Natural killer cell treated with Interleukin-12 subunit alpha and Interleukin-12 subunit beta and Interleukin-15 and Interleukin-18, amount 100 ng/mL, for 72 hours (primary cell): ENCODE data around the gene DBX1. TPM values are rescaled to one million over a fixed set of nuclear protein-coding genes. Genes with fewer than 3 reads are reported as not detected.
"Not testable (repeated sequence)": the region's sequence is repeated elsewhere in the genome, so short reads cannot be mapped to it uniquely, and the experiment has no call there.

ENCODE experiments used
- ATAC-seq, 2 donors: fragments of 150-1000 bp; cut with Tn5 transposase in 1 of 2; sonication (Bioruptor Pico), chemical (Tn5 transposase) in 1 of 2; 2 replicates each; pipeline ENCODE4 v1.10.0; 2021
- DNase-seq: peaks from one replicate; pipeline ENCODE4 v3.0.0; 2022; ENCODE audit warnings: low spot score
- H3K27ac Mint-ChIP-seq, 2 donors: 1 replicate in 1 of 2; 2 replicates in 1 of 2; pipeline ENCODE4 v1.8.0; 2022; ENCODE audit warnings: mixed read lengths in 2 of 2, mild to moderate bottlenecking in 1 of 2, moderate library complexity in 1 of 2
- H3K27me3 Mint-ChIP-seq, 2 donors: 1 replicate in 1 of 2; 2 replicates in 1 of 2; pipeline ENCODE4 v1.8.0; 2022; ENCODE audit warnings: mixed read lengths in 2 of 2
- H3K36me3 Mint-ChIP-seq: one replicate; pipeline ENCODE4 v1.8.0; 2022; ENCODE audit warnings: mixed read lengths
- H3K4me1 Mint-ChIP-seq, 2 donors: 1 replicate in 1 of 2; 2 replicates in 1 of 2; pipeline ENCODE4 v1.8.0; 2022; ENCODE audit warnings: low read depth in 2 of 2, mixed read lengths in 2 of 2, mild to moderate bottlenecking in 1 of 2
- H3K4me3 Mint-ChIP-seq: one replicate; pipeline ENCODE4 v1.8.0; 2022; ENCODE audit warnings: mixed read lengths
- H3K9me3 Mint-ChIP-seq: 2 replicates; pipeline ENCODE4 v1.8.0; 2022; ENCODE audit warnings: mixed read lengths
- total RNA-seq, 2 donors: library from RNA; stranded (reverse); gene quantifications; one replicate each; pipeline ENCODE4 v1.2.3, GENCODE V29; 2022

The DBX1 gene, protein sequence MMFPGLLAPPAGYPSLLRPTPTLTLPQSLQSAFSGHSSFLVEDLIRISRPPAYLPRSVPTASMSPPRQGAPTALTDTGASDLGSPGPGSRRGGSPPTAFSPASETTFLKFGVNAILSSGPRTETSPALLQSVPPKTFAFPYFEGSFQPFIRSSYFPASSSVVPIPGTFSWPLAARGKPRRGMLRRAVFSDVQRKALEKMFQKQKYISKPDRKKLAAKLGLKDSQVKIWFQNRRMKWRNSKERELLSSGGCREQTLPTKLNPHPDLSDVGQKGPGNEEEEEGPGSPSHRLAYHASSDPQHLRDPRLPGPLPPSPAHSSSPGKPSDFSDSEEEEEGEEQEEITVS
- total RNA-seq: not detected

DNA sequence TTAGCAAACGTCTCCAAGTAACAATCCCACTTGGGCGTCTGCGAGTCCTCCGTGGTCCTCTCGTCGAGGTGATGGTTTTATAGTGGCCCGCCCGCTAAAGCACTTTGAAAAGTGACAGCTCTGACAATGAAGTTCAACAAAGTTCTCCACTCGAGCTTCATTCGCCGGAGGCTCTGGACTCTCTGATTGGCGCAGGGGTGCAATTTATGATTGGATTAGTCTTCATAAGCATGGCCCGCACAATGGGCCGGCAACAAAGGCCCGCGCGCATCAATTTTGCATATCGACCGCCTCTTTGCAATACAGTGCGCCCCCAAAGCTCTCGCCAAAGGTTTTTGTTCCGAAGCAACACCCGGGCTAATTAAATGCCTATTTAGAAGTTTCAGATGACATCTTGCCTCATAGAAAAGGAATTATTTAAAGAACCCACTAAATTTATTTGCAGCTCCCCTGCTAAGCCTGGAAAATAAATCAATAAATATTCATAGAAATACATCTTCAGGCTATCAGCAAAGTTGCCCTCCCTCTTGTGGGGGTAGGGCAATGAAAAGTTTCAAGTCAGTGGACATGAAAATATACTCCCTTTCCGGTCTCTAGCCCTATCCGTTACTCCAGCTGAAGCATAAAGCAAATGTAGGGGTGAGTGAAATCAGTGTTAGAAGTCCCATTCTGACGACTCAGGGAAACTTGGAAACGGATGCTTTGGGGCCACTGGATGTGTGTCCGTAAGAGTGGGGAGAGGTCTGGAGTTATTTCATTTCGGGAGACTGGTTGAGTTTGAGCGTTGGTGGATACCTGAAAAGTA, at the start of gene DBX1:
TSS of gene DBX1 (minus strand) at position 51 of the 805 bp plus-strand sequence. CDS start 151 bp downstream, outside the sequence.
- H3K36me3 Mint-ChIP-seq: peaks cover 20% of the 10 kb centered on the region
- DNase-seq: no peak

GRCh38 chr11:20208622-20209111, 48.4 kb upstream of the DBX1 start:
- DNase-seq: no peak
- no peak overlapping the region for H3K4me3 Mint-ChIP-seq
- no peaks in the 10 kb centered on the region for H3K9me3 Mint-ChIP-seq
- H3K36me3 Mint-ChIP-seq: no peaks in the 10 kb centered on the region
- H3K27ac Mint-ChIP-seq: no peak overlapping the region
- peaks cover 30 to 42% of the 10 kb centered on the region in 2 donors for H3K27me3 Mint-ChIP-seq
- peaks cover 0 to 3% of the 10 kb centered on the region in 2 donors for H3K4me1 Mint-ChIP-seq
- no peak for ATAC-seq

More for the DNA sequence above, at the start of gene DBX1:
- no peaks in the 10 kb centered on the region for H3K9me3 Mint-ChIP-seq
- peaks cover 66 to 85% of the 10 kb centered on the region in 2 donors for H3K27me3 Mint-ChIP-seq
- no peak for ATAC-seq
- H3K4me3 Mint-ChIP-seq: no peak within 1 kb of the TSS
- peaks cover 26 to 32% of the 10 kb centered on the region in 2 donors for H3K4me1 Mint-ChIP-seq
- no peak within 1 kb of the TSS for H3K27ac Mint-ChIP-seq

DNA sequence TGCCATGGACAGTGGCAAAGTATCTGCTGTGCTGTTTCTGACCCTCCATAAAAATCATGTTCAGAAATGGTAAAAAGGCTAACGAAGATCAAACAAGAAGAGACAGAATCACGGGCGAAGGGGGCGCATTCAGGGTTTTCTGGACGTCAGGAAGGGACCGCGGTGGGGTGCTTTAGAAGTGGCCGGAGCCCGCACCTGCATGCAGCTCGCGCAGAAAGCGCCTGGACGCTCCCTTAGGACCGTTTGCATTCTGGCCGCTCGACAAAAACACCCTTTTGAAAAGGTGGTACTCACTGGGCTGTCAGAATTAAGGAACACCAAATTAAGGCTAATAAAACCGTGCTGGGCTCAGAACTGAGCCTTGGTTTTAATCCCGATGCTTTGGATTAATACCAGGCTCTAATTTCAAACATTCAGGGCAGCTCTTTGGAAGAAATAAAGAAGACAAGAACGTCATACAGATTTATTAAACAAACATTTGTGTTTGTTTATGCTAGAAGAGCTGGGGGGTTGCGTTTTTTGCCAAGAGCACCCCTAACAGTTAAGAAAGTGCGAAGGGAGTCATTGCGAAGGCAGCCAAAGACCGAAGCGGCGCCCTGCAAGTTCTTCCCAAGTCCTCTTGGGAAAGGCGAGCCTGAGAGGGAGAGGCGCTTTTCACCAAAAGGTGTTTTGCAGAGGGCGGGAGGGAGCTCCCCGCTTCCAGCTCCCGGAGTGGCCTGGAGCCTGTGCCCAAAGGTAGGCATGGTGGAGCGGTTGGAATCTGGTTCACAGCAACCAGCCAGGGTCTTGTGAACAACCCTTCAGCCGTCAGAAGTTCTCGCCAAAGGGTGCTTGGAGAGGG, 47.7 kb upstream of the DBX1 start:
- Mint-ChIP-seq H3K9me3 (no peaks in the 10 kb centered on the region), H3K27me3 (peaks cover 30 to 42% of the 10 kb centered on the region in 2 donors), H3K4me1 (peaks cover 0 to 3% of the 10 kb centered on the region in 2 donors), H3K36me3 (no peaks in the 10 kb centered on the region), H3K27ac (no peak overlapping the region), H3K4me3 (no peak overlapping the region)
- ATAC-seq: no peak
- no peak for DNase-seq

DNA sequence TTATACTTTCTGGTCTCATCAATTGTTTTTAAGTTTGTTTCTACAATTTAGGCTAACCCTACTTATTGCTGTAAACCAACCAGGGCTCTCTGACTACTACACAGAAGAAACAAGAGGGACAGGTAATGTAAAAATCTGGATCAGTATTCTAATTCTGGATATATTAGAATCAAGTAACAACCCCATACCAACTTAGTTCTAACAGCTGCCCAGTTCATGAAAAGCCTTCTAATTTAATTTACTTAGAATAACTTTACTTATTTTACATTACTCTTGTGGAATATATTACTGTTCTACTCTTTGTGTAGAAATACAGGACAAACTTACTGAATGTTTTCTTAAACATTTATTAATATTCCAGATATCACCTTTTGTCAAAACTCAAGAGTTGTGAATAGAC, 45.5 kb upstream of the DBX1 start:
- no peak for ATAC-seq
- no peak overlapping the region for H3K27ac Mint-ChIP-seq
- H3K9me3 Mint-ChIP-seq: no peaks in the 10 kb centered on the region
- peaks cover 0 to 3% of the 10 kb centered on the region in 2 donors for H3K4me1 Mint-ChIP-seq
- H3K36me3 Mint-ChIP-seq: no peaks in the 10 kb centered on the region
- DNase-seq: no peak
- H3K4me3 Mint-ChIP-seq: no peak overlapping the region
- H3K27me3 Mint-ChIP-seq: peaks cover 28 to 46% of the 10 kb centered on the region in 2 donors

DNA sequence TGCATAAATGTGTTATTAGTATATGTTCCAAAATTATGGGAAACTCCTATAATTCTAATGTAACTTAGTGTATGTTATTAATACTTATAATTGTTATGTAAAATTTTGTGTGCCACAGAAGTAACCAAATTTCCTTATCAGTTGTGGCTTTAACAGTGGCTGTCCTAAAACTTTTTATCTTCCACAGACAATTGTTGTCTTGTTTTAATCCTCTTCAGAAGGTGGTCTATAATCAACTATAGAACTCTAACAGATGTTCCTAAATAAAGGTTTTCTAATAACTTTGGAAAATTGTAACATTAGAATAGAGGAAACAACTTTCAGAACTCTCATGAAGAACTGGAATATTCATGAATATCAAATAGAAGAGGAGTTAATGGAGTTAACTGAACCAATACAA, 44.4 kb upstream of the DBX1 start:
- Mint-ChIP-seq H3K4me3 (no peak overlapping the region), H3K4me1 (peaks cover 0 to 3% of the 10 kb centered on the region in 2 donors), H3K27ac (no peak overlapping the region), H3K27me3 (peaks cover 25 to 38% of the 10 kb centered on the region in 2 donors), H3K36me3 (no peaks in the 10 kb centered on the region), H3K9me3 (no peaks in the 10 kb centered on the region)
- DNase-seq: no peak
- no peak for ATAC-seq

DNA sequence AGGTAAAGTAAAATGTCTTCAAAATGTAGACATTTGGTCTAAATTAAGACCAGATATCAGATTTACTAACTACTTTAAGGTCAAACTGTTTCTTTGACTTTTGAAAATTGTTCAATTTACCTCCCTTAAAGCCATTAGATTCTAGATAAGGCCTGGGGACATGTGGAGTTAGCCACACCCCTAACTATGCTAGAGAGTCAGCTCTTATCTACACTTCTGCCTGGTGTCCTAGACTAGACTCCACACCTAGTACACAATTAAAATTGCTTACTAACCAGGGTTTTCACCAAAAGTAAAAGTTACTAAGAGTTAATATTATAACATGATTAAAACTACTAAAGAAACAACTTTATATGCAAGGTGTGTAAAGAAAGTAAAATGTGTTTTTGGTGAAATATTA, 43.6 kb upstream of the DBX1 start:
- Mint-ChIP-seq H3K27ac (no peak overlapping the region), H3K36me3 (no peaks in the 10 kb centered on the region), H3K4me3 (no peak overlapping the region), H3K4me1 (peaks cover 0 to 3% of the 10 kb centered on the region in 2 donors), H3K27me3 (peaks cover 19 to 32% of the 10 kb centered on the region in 2 donors), H3K9me3 (no peaks in the 10 kb centered on the region)
- ATAC-seq: no peak
- no peak for DNase-seq

- no peak for DNase-seq
- Mint-ChIP-seq H3K4me3 (no peak overlapping the region), H3K27me3 (peaks cover 12 to 18% of the 10 kb centered on the region in 2 donors), H3K4me1 (no peaks in the 10 kb centered on the region), H3K36me3 (no peaks in the 10 kb centered on the region), H3K9me3 (no peaks in the 10 kb centered on the region), H3K27ac (no peak overlapping the region)
- no peak for ATAC-seq
Observed at GRCh38 chr11:20201231-20201630, 41.0 kb upstream of the DBX1 start.

GRCh38 chr11:20200331-20200955, 40.2 kb upstream of the DBX1 start:
- H3K27me3 Mint-ChIP-seq: peaks cover 12 to 16% of the 10 kb centered on the region in 2 donors
- H3K4me3 Mint-ChIP-seq, DNase-seq, H3K9me3 Mint-ChIP-seq, H3K27ac Mint-ChIP-seq, H3K4me1 Mint-ChIP-seq, H3K36me3 Mint-ChIP-seq, ATAC-seq: not testable (repeated sequence)

DNA sequence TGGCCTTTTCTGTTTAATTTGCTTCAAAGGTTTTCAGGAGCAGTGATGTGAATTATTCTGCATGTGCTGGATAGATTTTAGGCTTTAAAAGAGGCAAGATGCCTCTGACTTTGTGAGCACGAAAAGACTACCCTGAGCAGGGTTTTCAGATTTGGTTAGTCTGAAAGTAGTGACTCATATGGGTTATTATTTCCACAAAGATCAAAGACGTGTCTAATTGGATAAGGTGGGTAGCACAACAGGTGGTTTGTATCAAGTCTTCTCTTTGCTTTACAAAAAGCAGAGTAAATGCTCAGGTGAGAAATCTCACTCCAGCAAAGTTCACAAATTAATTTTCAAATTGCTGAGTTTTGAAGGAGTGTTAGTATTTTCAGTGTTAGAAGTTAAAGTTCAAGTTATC, 37.6 kb upstream of the DBX1 start:
- Mint-ChIP-seq H3K27me3 (peaks cover 12 to 16% of the 10 kb centered on the region in 2 donors), H3K4me3 (no peak overlapping the region), H3K4me1 (no peaks in the 10 kb centered on the region), H3K9me3 (no peaks in the 10 kb centered on the region), H3K36me3 (no peaks in the 10 kb centered on the region), H3K27ac (no peak overlapping the region)
- ATAC-seq: no peak
- no peak for DNase-seq

DNA sequence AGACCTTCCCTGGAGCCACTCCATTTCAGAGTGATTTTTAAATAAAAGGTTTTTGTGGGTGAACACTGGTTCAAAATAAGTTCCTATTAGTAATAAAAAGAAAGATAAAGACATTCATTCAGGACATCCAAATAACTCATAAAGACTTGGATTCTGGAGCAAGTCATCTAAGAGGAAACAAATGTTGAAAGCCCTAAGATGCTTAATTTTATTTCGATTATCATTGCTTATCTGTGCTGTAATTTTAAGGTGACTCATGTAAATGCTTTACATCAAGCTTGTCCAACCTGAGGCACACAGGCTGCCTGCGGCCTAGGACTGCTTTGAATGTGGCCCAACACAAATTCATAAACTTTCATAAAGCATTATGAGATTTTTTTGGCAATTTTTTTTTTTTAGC, 34.2 kb upstream of the DBX1 start:
- Mint-ChIP-seq H3K4me1 (no peaks in the 10 kb centered on the region), H3K36me3 (no peaks in the 10 kb centered on the region), H3K27me3 (peaks cover 15% of the 10 kb centered on the region in 2 donors), H3K27ac (no peak overlapping the region), H3K9me3 (no peaks in the 10 kb centered on the region), H3K4me3 (no peak overlapping the region)
- no peak for ATAC-seq
- no peak for DNase-seq

GRCh38 chr11:20193307-20193706, 33.0 kb upstream of the DBX1 start:
- Mint-ChIP-seq H3K4me1 (no peaks in the 10 kb centered on the region), H3K27me3 (peaks cover 15% of the 10 kb centered on the region in 2 donors), H3K36me3 (no peaks in the 10 kb centered on the region), H3K4me3 (no peak overlapping the region), H3K9me3 (no peaks in the 10 kb centered on the region), H3K27ac (no peak overlapping the region)
- ATAC-seq (no peak), DNase-seq (no peak)

GRCh38 chr11:20192641-20193040, 32.4 kb upstream of the DBX1 start:
- no peaks in the 10 kb centered on the region for H3K4me1 Mint-ChIP-seq
- no peak for DNase-seq
- H3K9me3 Mint-ChIP-seq: no peaks in the 10 kb centered on the region
- H3K27me3 Mint-ChIP-seq: peaks cover 9 to 15% of the 10 kb centered on the region in 2 donors
- H3K4me3 Mint-ChIP-seq: no peak overlapping the region
- H3K27ac Mint-ChIP-seq: no peak overlapping the region
- no peaks in the 10 kb centered on the region for H3K36me3 Mint-ChIP-seq
- no peak for ATAC-seq

DNA sequence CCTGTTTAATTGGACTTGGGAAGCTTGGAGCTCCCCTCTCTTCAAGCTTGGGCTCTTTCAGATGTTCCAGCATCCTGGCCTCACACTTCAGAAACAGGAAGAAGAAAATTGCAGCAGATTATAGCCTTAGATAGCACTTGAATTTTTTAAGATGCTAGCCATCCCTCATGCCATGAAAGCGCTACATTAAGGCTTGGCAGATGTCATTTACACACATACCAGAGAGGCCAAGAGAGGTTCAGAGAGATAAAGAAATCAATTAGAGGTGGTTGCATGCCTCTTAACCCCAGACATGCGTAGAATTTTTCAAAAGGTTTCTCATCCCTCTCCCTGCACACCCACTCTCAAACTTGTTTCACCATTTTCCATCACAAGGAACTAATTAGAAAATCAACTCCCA, 31.9 kb upstream of the DBX1 start:
- no peaks in the 10 kb centered on the region for H3K36me3 Mint-ChIP-seq
- H3K4me1 Mint-ChIP-seq: no peaks in the 10 kb centered on the region
- ATAC-seq: no peak
- H3K4me3 Mint-ChIP-seq: no peak overlapping the region
- H3K9me3 Mint-ChIP-seq: no peaks in the 10 kb centered on the region
- H3K27ac Mint-ChIP-seq: no peak overlapping the region
- no peak for DNase-seq
- H3K27me3 Mint-ChIP-seq: peaks cover 11 to 17% of the 10 kb centered on the region in 2 donors
